Activated CD4-positive, alpha-beta T cell treated with anti-CD3 and anti-CD28 coated beads for 24 hours (primary cell): ENCODE data around the gene MRPL38.

ENCODE experiments used
- DNase-seq, 2 donors: peaks; one replicate each; pipeline ENCODE4 v3.0.0-alpha.2; 2020; ENCODE audit warnings: low read depth in 2 of 2

Gene MRPL38

GRCh38 chr17:75919611-75920010, 14.9 kb upstream of the MRPL38 start:
- no peak for DNase-seq

DNA sequence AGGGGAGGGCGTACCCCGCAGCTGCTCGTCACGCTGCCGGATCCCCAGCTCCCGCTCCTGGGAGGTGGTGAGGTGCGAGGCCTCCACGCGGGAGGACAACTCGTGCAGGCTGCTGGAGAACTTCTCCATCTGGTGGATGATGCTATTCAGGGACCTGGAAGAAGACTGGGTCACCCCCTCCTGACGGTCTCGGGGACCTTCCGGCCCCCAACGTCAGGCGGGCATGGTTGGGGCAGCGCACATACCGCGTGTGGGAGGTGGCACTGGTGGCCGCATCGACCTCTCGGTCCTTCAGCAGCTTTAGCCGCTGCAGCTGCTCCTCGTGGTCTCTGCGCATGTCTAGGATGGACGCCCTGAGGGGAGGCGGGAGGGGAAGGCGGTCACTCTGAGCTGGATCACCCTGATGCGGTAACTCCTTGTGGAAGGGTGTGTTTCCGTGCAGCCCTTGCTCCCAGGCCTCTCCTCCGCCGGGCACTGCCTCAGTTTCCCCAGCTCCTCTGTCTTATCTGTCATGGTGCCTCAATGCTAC, 13.3 kb upstream of the MRPL38 start:
- DNase-seq: no peak

GRCh38 chr17:75917141-75917916, 12.6 kb upstream of the MRPL38 start:
- DNase-seq: no peak

- no peak for DNase-seq
Measured at GRCh38 chr17:75915268-75915667, 10.6 kb upstream of the MRPL38 start.

GRCh38 chr17:75914643-75915267, 10.1 kb upstream of the MRPL38 start:
- no peak for DNase-seq

- DNase-seq: no peak
Measured at GRCh38 chr17:75913537-75914210, 9.0 kb upstream of the MRPL38 start.

GRCh38 chr17:75910699-75911098, 6.0 kb upstream of the MRPL38 start:
- DNase-seq: no peak

- no peak for DNase-seq
Measured at GRCh38 chr17:75909812-75910274, 5.2 kb upstream of the MRPL38 start.

DNA sequence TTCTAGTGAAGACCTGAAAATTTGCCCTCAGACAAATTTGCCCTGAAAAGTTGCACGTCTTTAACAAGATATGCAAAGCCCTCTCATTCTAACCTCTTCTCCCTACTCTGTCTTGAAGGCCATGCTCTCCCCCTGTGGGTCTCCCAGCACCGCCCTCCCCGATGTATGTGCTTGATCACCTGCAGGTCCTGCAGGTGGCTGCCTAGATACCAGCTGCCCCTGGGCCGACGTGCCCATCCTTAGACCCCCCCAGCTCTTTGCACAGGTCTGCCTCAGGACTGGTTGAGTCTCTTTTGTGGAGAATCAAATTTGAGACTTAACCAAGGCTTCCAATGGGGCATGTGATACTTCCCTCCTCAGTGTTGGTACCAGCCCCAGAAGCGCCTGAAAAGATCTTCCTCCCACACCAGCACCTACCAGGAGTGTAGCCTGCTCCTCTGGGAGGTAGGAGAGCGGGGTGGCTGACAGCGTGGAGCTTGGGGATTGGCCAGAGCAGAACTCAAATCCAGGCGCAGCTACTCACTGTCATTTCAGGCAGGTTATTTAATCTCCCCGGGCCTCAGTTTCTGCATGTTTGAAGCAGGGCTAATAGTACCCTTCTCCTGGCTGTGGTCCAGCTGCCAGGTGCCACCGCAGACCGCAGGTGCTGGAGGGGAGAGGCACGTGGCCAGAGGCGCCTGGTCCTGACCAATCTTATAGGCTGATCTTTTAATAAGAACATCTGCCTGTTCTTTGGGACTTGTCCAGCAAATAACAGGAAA, 4.5 kb upstream of the MRPL38 start:
- DNase-seq: no peak

GRCh38 chr17:75908201-75908600, 3.5 kb upstream of the MRPL38 start:
- DNase-seq: no peak

GRCh38 chr17:75906143-75906884, 1.6 kb upstream of the MRPL38 start:
- no peak for DNase-seq

DNA sequence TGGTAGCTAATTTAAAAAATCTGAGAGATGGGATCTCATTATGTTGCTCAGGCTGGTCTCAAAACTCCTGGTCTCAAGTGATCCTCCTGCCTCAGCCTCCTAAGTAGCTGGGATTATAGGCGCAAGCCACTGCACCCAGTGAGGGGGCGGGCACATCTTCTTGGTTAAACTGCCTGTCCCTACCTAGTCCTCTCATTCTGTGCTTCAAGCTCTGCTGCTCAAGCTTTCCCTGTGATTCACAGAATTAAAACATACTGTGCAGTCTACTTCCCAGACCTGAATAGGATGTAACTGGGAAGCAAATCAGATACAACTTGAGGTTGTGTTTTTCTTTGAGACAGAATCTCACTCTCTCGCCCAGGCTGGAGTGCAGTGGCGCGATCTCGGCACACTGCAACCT, 2.3 kb downstream of the MRPL38 start:
- no peak for DNase-seq

DNA sequence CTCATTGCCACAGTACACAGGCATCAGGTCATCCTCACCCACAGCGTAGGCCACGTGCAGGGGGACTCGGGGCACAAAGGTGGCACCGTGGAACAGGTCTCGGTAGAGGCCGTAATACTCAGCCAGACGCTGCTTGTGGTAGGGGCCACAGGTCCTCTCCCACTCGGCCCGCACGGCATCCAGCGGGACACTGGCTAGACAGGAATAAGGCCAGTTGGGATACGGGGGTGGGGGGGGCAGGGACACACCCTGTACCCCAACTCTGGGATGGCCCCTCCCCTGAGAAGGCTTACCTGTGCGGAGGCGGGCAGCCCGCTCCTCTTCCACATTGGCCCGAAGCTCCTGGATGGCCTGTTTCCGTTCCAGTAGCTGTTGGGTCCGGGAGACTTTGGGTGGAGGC, 3.0 kb downstream of the MRPL38 start:
- no peak for DNase-seq

DNA sequence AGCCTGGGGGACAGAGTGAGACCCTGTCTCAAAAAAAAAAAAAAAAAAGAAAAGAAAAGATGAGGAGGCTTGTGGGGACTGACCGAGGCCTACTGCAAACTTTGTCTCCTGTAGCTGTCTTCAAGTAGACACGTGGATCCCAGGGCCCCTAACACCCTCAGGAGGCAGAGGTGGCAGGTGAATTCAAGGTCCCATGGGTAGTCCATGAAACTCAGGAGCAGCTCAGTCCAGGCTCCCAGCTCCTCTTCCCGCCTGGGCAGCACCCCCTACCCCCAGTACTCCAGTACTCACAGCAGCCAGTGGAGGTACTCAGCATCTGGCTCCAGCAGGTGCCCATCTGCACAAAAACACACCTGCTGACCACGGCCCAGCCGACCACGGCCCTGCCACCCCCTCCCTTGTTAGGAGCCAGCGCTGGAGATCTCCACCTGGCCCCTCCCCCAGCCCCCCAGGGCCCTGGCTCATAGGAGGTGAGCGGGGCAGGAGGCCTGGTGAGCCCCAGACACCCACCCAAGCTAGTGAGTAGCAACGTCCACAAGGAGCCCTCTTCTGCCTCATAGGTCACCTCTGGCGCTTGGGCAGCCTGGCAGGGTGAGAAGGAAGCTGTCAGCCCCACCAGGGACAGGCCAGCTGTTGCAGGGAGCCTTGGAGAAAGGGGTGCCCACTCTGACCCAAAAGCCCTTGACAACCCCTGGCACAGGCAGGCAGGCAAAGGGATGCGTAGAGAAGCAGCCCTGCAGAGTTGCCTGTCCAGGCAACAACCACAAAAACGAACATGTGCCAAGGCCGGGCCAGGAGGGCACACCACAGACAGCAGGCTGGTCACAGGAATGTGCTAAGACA, 3.8 kb downstream of the MRPL38 start:
- DNase-seq: no peak

- no peak for DNase-seq
Measured at GRCh38 chr17:75899767-75900468, 4.8 kb downstream of the MRPL38 start.

- DNase-seq: no peak
Measured at GRCh38 chr17:75899353-75899752, 5.3 kb downstream of the MRPL38 start.

GRCh38 chr17:75898791-75899190, 5.9 kb downstream of the MRPL38 start:
- DNase-seq: no peak

GRCh38 chr17:75898065-75898464, 6.6 kb downstream of the MRPL38 start:
- DNase-seq: no peak

DNA sequence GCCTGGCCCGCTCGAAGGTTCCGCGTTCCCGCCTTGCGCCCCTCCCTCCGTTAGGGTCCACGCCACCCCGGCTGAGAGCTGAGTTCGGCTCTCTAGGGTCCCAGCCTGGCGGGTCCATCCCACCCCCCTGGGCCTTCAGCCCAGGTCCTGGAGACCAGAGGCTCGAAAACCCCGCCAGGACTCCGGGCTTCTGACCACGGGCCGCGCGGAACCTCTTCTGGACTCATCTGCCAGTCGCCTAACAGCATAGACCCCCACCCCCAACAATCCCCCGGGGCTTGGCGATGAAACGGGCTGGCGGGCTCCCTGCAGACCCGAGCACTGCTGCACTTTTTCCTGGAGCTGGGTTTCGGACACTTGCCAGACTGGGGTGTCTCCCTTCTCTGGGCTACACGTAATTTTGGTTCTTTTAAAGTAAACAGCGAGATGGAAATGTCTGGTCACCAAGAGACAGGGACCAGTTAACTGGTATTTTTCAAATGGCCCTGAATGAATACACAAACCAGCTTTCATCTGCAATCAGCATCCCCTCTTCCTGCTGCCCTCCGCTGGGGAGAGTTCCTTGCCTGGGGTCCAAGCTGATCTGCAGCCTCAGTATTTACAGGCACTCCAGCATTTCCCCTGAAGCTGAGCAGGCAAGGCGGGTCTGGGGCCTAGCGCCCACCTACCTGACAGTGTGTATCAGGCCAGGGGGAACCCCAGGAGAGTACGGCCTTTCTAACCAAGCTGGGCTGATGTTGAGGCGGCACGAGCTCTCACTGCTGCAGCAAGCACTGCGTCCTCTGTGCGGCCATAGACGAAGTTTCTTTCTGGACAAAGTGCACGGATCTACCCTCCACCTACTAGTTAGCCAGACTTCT, 7.3 kb downstream of the MRPL38 start:
- DNase-seq: no peak
